ENCODE measurements around the gene PRMT3.

DNA sequence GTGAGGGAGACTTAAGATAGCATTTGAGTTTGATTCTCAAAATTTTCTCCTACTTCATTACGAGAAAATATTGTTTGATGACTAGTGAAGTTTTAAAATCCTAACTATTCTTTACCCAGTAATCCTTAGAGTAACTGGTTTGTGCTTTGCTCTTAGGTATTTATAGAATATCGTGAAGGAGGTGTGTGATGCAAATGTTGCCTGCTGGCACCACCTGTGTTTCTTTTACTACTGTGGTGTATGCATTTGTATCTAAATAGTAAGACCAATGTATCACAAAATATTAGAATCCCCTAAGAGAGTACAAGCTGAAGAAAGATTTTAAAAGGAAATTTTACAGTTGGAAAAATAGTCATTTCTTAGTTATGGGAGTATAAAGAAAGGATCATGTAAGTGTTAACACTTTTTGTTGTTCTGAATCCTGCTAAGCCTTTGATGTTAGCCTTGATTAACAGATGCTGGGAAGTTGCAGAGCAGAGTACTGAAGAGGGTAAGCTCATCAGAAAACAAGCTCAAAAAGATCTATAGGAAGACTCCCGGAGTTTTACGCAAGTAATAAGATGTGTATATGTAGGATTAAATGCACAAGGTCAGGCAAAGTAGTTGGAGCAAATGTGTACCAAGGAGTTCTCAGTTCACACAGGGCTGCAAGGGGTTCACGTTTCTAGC lies 109.7 kb downstream of the PRMT3 start:
- no peak for TF ChIP-seq ZNF121 (CRISPR knock-in tag; IDR thresholded peaks at IDR 0.05)
- TF ChIP-seq, protein P1, sequence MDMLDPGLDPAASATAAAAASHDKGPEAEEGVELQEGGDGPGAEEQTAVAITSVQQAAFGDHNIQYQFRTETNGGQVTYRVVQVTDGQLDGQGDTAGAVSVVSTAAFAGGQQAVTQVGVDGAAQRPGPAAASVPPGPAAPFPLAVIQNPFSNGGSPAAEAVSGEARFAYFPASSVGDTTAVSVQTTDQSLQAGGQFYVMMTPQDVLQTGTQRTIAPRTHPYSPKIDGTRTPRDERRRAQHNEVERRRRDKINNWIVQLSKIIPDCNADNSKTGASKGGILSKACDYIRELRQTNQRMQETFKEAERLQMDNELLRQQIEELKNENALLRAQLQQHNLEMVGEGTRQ (CRISPR knock-in tag; IDR thresholded peaks at IDR 0.05): no peak

All from WTC11 (cell line).